Measurements from ENCODE around the gene KRTAP9-6. TPM values are rescaled to one million over a fixed set of nuclear protein-coding genes. Genes with fewer than 3 reads are reported as not detected.

The KRTAP9-6 gene, protein sequence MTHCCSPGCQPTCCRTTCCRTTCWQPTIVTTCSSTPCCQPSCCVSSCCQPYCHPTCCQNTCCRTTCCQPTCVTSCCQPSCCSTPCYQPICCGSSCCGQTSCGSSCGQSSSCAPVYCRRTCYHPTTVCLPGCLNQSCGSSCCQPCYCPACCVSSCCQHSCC
- total RNA-seq (2021; ENCODE audit: unreplicated experiment) = not detected
- polyA plus RNA-seq (2012; ENCODE audit: insufficient read length) = not detected
- not detected for Bru-seq, nascent RNA
- not detected for BruChase-seq, experiment 1, labeled RNA remaining after a 2-hour chase
- not detected for BruChase-seq, experiment 2, labeled RNA remaining after a 6-hour chase
- long read RNA-seq = 0 reads

DNA sequence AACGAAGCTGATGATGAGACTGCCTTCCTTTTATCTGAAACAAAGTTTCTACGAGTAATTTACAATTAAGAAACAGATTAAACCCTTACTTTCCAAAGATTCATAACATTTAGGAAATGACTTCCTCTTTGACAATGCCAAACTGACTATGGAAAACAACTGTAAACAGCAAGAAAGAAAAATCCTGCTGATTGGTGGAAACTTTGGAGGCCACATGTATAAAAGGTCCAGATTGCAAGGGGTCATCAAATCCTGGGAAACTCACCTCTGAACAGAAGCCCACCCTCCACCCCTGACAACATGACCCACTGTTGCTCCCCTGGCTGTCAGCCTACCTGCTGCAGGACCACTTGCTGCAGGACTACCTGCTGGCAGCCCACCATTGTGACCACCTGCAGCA lies at the start of gene KRTAP9-6:
Gene KRTAP9-6 (plus strand): TSS at position 301 of the 400 bp plus-strand sequence. CDS start 0 bp downstream, at position 301.
- ChIA-PET POLR2A (no interaction called here), CTCF (no interaction called here)
- ATAC-seq (no peak), DNase-seq (ENCODE audit: low read depth, low spot score) (no peak)
- intact Hi-C loops (cut with micrococcal nuclease; ENCODE audit: unreplicated experiment) = no loop called here
- H3K4me1 ChIP-seq (ENCODE audit: control insufficient read depth, insufficient read depth, low read length) = no peaks in the 10 kb centered on the region
- in situ Hi-C loops (cut with HindIII; ENCODE audit: low pct_unique_long_range_greater_than_20kb, low sequenced_read_pairs) = no loop called here
- H3K9me3 ChIP-seq (ENCODE audit: control insufficient read depth, insufficient read depth, low read depth, low read length) = no peaks in the 10 kb centered on the region
- no peak within 1 kb of the TSS for H3K4me3 ChIP-seq (ENCODE audit: low read depth in 2 of 2, low read length in 2 of 2)
- peaks cover 15% of the 10 kb centered on the region for H3K27me3 ChIP-seq (ENCODE audit: control insufficient read depth, insufficient read depth, low read length)
- TF ChIP-seq SIN3A (IDR thresholded peaks at IDR 0.05; ENCODE audit: borderline replicate concordance, insufficient read depth, low read depth, low read length) = no peak
- TF ChIP-seq POLR2AphosphoS5 (IDR thresholded peaks at IDR 0.05; ENCODE audit: low read depth, low read length) = no peak
- TF ChIP-seq TCF7L2 (IDR thresholded peaks at IDR 0.05; ENCODE audit: low read depth, low read length) = no peak
- TF ChIP-seq, protein P1, sequence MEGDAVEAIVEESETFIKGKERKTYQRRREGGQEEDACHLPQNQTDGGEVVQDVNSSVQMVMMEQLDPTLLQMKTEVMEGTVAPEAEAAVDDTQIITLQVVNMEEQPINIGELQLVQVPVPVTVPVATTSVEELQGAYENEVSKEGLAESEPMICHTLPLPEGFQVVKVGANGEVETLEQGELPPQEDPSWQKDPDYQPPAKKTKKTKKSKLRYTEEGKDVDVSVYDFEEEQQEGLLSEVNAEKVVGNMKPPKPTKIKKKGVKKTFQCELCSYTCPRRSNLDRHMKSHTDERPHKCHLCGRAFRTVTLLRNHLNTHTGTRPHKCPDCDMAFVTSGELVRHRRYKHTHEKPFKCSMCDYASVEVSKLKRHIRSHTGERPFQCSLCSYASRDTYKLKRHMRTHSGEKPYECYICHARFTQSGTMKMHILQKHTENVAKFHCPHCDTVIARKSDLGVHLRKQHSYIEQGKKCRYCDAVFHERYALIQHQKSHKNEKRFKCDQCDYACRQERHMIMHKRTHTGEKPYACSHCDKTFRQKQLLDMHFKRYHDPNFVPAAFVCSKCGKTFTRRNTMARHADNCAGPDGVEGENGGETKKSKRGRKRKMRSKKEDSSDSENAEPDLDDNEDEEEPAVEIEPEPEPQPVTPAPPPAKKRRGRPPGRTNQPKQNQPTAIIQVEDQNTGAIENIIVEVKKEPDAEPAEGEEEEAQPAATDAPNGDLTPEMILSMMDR (IDR thresholded peaks at IDR 0.05) = no peak
- TF ChIP-seq, protein P2, sequence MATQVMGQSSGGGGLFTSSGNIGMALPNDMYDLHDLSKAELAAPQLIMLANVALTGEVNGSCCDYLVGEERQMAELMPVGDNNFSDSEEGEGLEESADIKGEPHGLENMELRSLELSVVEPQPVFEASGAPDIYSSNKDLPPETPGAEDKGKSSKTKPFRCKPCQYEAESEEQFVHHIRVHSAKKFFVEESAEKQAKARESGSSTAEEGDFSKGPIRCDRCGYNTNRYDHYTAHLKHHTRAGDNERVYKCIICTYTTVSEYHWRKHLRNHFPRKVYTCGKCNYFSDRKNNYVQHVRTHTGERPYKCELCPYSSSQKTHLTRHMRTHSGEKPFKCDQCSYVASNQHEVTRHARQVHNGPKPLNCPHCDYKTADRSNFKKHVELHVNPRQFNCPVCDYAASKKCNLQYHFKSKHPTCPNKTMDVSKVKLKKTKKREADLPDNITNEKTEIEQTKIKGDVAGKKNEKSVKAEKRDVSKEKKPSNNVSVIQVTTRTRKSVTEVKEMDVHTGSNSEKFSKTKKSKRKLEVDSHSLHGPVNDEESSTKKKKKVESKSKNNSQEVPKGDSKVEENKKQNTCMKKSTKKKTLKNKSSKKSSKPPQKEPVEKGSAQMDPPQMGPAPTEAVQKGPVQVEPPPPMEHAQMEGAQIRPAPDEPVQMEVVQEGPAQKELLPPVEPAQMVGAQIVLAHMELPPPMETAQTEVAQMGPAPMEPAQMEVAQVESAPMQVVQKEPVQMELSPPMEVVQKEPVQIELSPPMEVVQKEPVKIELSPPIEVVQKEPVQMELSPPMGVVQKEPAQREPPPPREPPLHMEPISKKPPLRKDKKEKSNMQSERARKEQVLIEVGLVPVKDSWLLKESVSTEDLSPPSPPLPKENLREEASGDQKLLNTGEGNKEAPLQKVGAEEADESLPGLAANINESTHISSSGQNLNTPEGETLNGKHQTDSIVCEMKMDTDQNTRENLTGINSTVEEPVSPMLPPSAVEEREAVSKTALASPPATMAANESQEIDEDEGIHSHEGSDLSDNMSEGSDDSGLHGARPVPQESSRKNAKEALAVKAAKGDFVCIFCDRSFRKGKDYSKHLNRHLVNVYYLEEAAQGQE (IDR thresholded peaks at IDR 0.05; ENCODE audit: insufficient read depth in 1 of 2, low read depth in 2 of 2, low read length in 1 of 2) = no peak
- H3K36me3 ChIP-seq (ENCODE audit: control insufficient read depth, insufficient read depth, low read length) = no peaks in the 10 kb centered on the region
- H3K27ac ChIP-seq (ENCODE audit: low read length) = no peak within 1 kb of the TSS
- no TSS peak for BruUV-seq (replicated peaks)

DNA sequence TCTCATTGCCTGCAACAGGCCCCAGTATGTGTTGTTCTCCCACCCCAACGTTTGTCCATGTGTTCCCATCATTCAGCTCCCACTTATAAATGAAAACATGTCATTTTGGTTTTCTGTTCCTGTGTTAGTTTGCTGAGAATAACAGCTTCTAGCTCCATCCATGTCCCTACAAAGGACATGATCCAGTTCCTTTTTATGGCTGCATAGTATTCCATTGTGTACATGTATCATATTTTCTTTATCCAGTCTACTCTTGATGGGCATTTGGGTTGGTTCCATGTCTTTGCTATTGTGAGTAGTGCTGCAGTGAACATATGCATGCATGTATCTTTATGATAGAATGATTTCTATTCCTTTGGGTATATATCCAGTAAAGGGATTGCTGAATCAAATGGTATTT lies 49.5 kb upstream of the KRTAP9-6 start:
- in situ Hi-C loops (cut with HindIII; ENCODE audit: low pct_unique_long_range_greater_than_20kb, low sequenced_read_pairs) = no loop called here
- H3K4me3 ChIP-seq (ENCODE audit: low read depth in 2 of 2, low read length in 2 of 2) = no peak overlapping the region
- H3K27ac ChIP-seq (ENCODE audit: low read length) = no peak overlapping the region
- ATAC-seq (no peak), DNase-seq (ENCODE audit: low read depth, low spot score) (no peak)
- no peaks in the 10 kb centered on the region for H3K4me1 ChIP-seq (ENCODE audit: control insufficient read depth, insufficient read depth, low read length)
- H3K9me3 ChIP-seq (ENCODE audit: control insufficient read depth, insufficient read depth, low read depth, low read length) = no peaks in the 10 kb centered on the region
- TF ChIP-seq, protein P2 (IDR thresholded peaks at IDR 0.05; ENCODE audit: insufficient read depth in 1 of 2, low read depth in 2 of 2, low read length in 1 of 2) = no peak
- TF ChIP-seq, protein P1 (IDR thresholded peaks at IDR 0.05) = no peak
- TF ChIP-seq SIN3A (IDR thresholded peaks at IDR 0.05; ENCODE audit: borderline replicate concordance, insufficient read depth, low read depth, low read length) (no peak), TCF7L2 (IDR thresholded peaks at IDR 0.05; ENCODE audit: low read depth, low read length) (no peak), POLR2AphosphoS5 (IDR thresholded peaks at IDR 0.05; ENCODE audit: low read depth, low read length) (no peak)
- POLR2A ChIA-PET = no interaction called here
- CTCF ChIA-PET = no interaction called here
- no peaks in the 10 kb centered on the region; the same call in 1 of the 2 replicates for H3K27me3 ChIP-seq (ENCODE audit: control insufficient read depth, insufficient read depth, low read length)
- H3K36me3 ChIP-seq (ENCODE audit: control insufficient read depth, insufficient read depth, low read length) = no peaks in the 10 kb centered on the region
- BruUV-seq (replicated peaks) = no TSS peak
- intact Hi-C loops (cut with micrococcal nuclease; ENCODE audit: unreplicated experiment) = no loop called here

Data from Panc1 (cell line).